ENCODE data around the gene RBP3. TPM values are rescaled to one million over a fixed set of nuclear protein-coding genes. Genes with fewer than 3 reads are reported as not detected.

Gene RBP3
- total and polyA plus RNA-seq, 2 donors from 2014 or later, result not detected

- Histone ChIP-seq H3K9me3 (ENCODE audit: control insufficient read depth in 2 of 3, insufficient read depth in 1 of 3, low read length in 3 of 3) (no peaks in the 10 kb centered on the region), H3K36me3 (ENCODE audit: control insufficient read depth in 2 of 3, insufficient read depth in 3 of 3, low read length in 3 of 3) (no peaks in the 10 kb centered on the region), H3K27me3 (ENCODE audit: control insufficient read depth, insufficient read depth, low read length) (no peaks in the 10 kb centered on the region), H3K4me3 (ENCODE audit: low read length in 3 of 3) (no peak overlapping the region), H3K9ac (ENCODE audit: low read length in 3 of 3) (no peak overlapping the region), H3K27ac (ENCODE audit: low read depth in 2 of 2, low read length in 2 of 2) (no peak overlapping the region), H3K4me1 (ENCODE audit: control insufficient read depth in 2 of 3, insufficient read depth in 2 of 3, low read depth in 1 of 3, low read length in 3 of 3) (no peaks in the 10 kb centered on the region)
- TF ChIP-seq CTCF (IDR thresholded peaks at IDR 0.05; ENCODE audit: borderline replicate concordance, extremely low read depth, insufficient read depth), result no peak
- FAIRE-seq (no peak), DNase-seq (peak in 1 of 5 donors; percentile 16)
- intact Hi-C loops (cut with DNase I), result no loop called here
Measured at GRCh38 chr10:47358457-47358856, 10.3 kb downstream of the RBP3 start.

GRCh38 chr10:47359101-47359500 lies 10.9 kb downstream of the RBP3 start:
- Histone ChIP-seq H3K36me3 (ENCODE audit: control insufficient read depth in 2 of 3, insufficient read depth in 3 of 3, low read length in 3 of 3) (no peaks in the 10 kb centered on the region), H3K27ac (ENCODE audit: low read depth in 2 of 2, low read length in 2 of 2) (no peak overlapping the region), H3K9me3 (ENCODE audit: control insufficient read depth in 2 of 3, insufficient read depth in 1 of 3, low read length in 3 of 3) (no peaks in the 10 kb centered on the region), H3K4me3 (ENCODE audit: low read length in 3 of 3) (no peak overlapping the region), H3K4me1 (ENCODE audit: control insufficient read depth in 2 of 3, insufficient read depth in 2 of 3, low read depth in 1 of 3, low read length in 3 of 3) (peaks cover 0 to 2% (median under 1%) of the 10 kb centered on the region in 3 donors), H3K27me3 (ENCODE audit: control insufficient read depth, insufficient read depth, low read length) (no peaks in the 10 kb centered on the region), H3K9ac (ENCODE audit: low read length in 3 of 3) (no peak overlapping the region)
- FAIRE-seq (no peak), DNase-seq (peak in 2 of 5 donors; percentile 3 to 14)
- no peak for TF ChIP-seq CTCF (IDR thresholded peaks at IDR 0.05; ENCODE audit: borderline replicate concordance, extremely low read depth, insufficient read depth)
- intact Hi-C loops (cut with DNase I), result no loop called here

GRCh38 chr10:47359626-47360418 lies 11.7 kb downstream of the RBP3 start:
- intact Hi-C loops (cut with DNase I), result no loop called here
- Histone ChIP-seq H3K9me3 (ENCODE audit: control insufficient read depth in 2 of 3, insufficient read depth in 1 of 3, low read length in 3 of 3) (no peaks in the 10 kb centered on the region), H3K4me1 (ENCODE audit: control insufficient read depth in 2 of 3, insufficient read depth in 2 of 3, low read depth in 1 of 3, low read length in 3 of 3) (peaks cover 0 to 5% (median 3%) of the 10 kb centered on the region in 3 donors), H3K4me3 (ENCODE audit: low read length in 3 of 3) (no peak overlapping the region), H3K27me3 (ENCODE audit: control insufficient read depth, insufficient read depth, low read length) (no peaks in the 10 kb centered on the region), H3K9ac (ENCODE audit: low read length in 3 of 3) (no peak overlapping the region), H3K27ac (ENCODE audit: low read depth in 2 of 2, low read length in 2 of 2) (no peak overlapping the region), H3K36me3 (ENCODE audit: control insufficient read depth in 2 of 3, insufficient read depth in 3 of 3, low read length in 3 of 3) (no peaks in the 10 kb centered on the region)
- DNase-seq (peak in 1 of 5 donors; percentile 50), FAIRE-seq (no peak)
- no peak for TF ChIP-seq CTCF (IDR thresholded peaks at IDR 0.05; ENCODE audit: borderline replicate concordance, extremely low read depth, insufficient read depth)

Data from kidney (tissue), 14 donors.